Measurements from ENCODE around the gene C1orf167. TPM values are rescaled to one million over a fixed set of nuclear protein-coding genes. Genes with fewer than 3 reads are reported as not detected.

The C1orf167 gene
- total and polyA plus RNA-seq, 2 experiments from 2014 or later: 1.7 to 2.2 TPM

- TF ChIP-seq ZNF462 (CRISPR knock-in tag; IDR thresholded peaks at IDR 0.05) (no peak), POLR2AphosphoS5 (IDR thresholded peaks at IDR 0.05; ENCODE audit: low read depth) (no peak), JUNB (IDR thresholded peaks at IDR 0.05; ENCODE audit: unreplicated experiment) (no peak)
Observed at GRCh38 chr1:11797525-11798216, 35.7 kb downstream of the C1orf167 start (continued).

- H4K20me1 ChIP-seq (replicated peaks; ENCODE audit: insufficient read depth): no peaks in the 10 kb centered on the region; the same call in none of the 2 replicates
- peaks cover 4% of the 10 kb centered on the region; the same call in 1 of the 2 replicates for H3K79me2 ChIP-seq (replicated peaks; ENCODE audit: insufficient read depth)
- ATAC-seq (no peak), DNase-seq (ENCODE audit: low spot score) (no peak)
- peaks cover 8% of the 10 kb centered on the region for H3K27me3 Mint-ChIP-seq (ENCODE audit: insufficient read depth, low read depth, poor library complexity)
- no peaks in the 10 kb centered on the region for H3K27me3 ChIP-seq (ENCODE audit: insufficient read depth)
- H3K36me3 Mint-ChIP-seq (ENCODE audit: low read depth): peaks cover 39% of the 10 kb centered on the region
- H3K9me3 Mint-ChIP-seq: no peaks in the 10 kb centered on the region; the same call in 2 of the 3 replicates
- no peak overlapping the region for H2AFZ ChIP-seq
- H3K4me1 Mint-ChIP-seq: peaks cover 22% of the 10 kb centered on the region
- no peak overlapping the region for H3K27ac ChIP-seq (ENCODE audit: low read depth)
- TF ChIP-seq CTCF (conservative IDR thresholded peaks at IDR 0.05; ENCODE audit: low read depth in 2 of 2) (no peak), NANOG (IDR thresholded peaks at IDR 0.05; ENCODE audit: borderline replicate concordance) (no peak), ZNF331 (CRISPR knock-in tag; IDR thresholded peaks at IDR 0.05; ENCODE audit: low read depth) (no peak), EZH2phosphoT487 (IDR thresholded peaks at IDR 0.05; ENCODE audit: unreplicated experiment) (no peak), REST (IDR thresholded peaks at IDR 0.05; ENCODE audit: unreplicated experiment) (no peak), JUNB (IDR thresholded peaks at IDR 0.05; ENCODE audit: unreplicated experiment) (no peak), POLR2AphosphoS5 (IDR thresholded peaks at IDR 0.05; ENCODE audit: low read depth) (no peak)
- H3K27ac Mint-ChIP-seq: no peak overlapping the region
- no peak overlapping the region for H3K4me2 ChIP-seq
- no peaks in the 10 kb centered on the region for H3K36me3 ChIP-seq (ENCODE audit: insufficient read depth)
- H3K4me3 Mint-ChIP-seq: no peak overlapping the region
- H3F3A ChIP-seq (replicated peaks; ENCODE audit: low read depth): peaks cover 9% of the 10 kb centered on the region; the same call in 1 of the 2 replicates
- H3K9me2 ChIP-seq (ENCODE audit: insufficient read depth): no peaks in the 10 kb centered on the region
- H3K4me1 ChIP-seq (ENCODE audit: insufficient read depth): peaks cover 14% of the 10 kb centered on the region
- no peak overlapping the region for H3K4me3 ChIP-seq
Observed at GRCh38 chr1:11799099-11799498, 37.1 kb downstream of the C1orf167 start.
